Measurements from ENCODE around the gene SLC9C1. TPM values are rescaled to one million over a fixed set of nuclear protein-coding genes. Genes with fewer than 3 reads are reported as not detected.

Gene SLC9C1
- total RNA-seq, 1 experiment from 2014 or later: 0.50 TPM

GRCh38 chr3:112122870-112123269, 171.1 kb downstream of the SLC9C1 start:
- Mint-ChIP-seq H3K36me3 (ENCODE audit: insufficient read depth in 1 of 3, low read depth in 3 of 3) (peaks cover 0 to 7% (median 0%) of the 10 kb centered on the region in 3 experiments; a peak in 3 of 7 replicates), H3K4me3 (no peak overlapping the region), H3K27me3 (ENCODE audit: low read depth) (no peaks in the 10 kb centered on the region), H3K9me3 (no peaks in the 10 kb centered on the region; a peak in 1 of 5 replicates), H3K4me1 (peaks cover 52 to 53% of the 10 kb centered on the region in 2 experiments), H3K27ac (no peak overlapping the region; a peak in 1 of 7 replicates)
- no peaks in the 10 kb centered on the region for H3K23me2 ChIP-seq (ENCODE audit: insufficient read length, low read depth, low read length, poor library complexity, severe bottlenecking)
- H2BK12ac ChIP-seq (ENCODE audit: insufficient read length, low read depth, low read length): no peak overlapping the region
- no peak overlapping the region for H4K8ac ChIP-seq (replicated peaks; ENCODE audit: insufficient read length, low read depth, low read length)
- no peak overlapping the region for H4K5ac ChIP-seq (ENCODE audit: insufficient read length, low read depth, low read length)
- TF ChIP-seq CTCF (conservative IDR thresholded peaks at IDR 0.05): no peak
- no peak overlapping the region for H2BK15ac ChIP-seq (ENCODE audit: low read depth, low read length)
- H2AK5ac ChIP-seq (ENCODE audit: insufficient read length, low read length): no peak overlapping the region
- no peaks in the 10 kb centered on the region for H3K79me1 ChIP-seq (ENCODE audit: insufficient read depth, low read depth, low read length, poor library complexity, severe bottlenecking)
- H4K91ac ChIP-seq (ENCODE audit: insufficient read length, low read depth, low read length): no peak overlapping the region
- H3K4me1 ChIP-seq (ENCODE audit: insufficient read depth, low read length): peaks cover 13% of the 10 kb centered on the region; the same call in 1 of the 2 replicates
- no peak overlapping the region for H3K27ac ChIP-seq (ENCODE audit: insufficient read length, low read depth, low read length)
- no peak for DNase-seq
- H2BK120ac ChIP-seq (ENCODE audit: low read depth, low read length, poor library complexity, severe bottlenecking): no peak overlapping the region
- no peak overlapping the region for H3K4ac ChIP-seq (ENCODE audit: low read depth, low read length)
- H3K27me3 ChIP-seq (ENCODE audit: insufficient read depth, low read length): no peaks in the 10 kb centered on the region
- H3K23ac ChIP-seq (ENCODE audit: insufficient read length, low read depth, low read length): no peak overlapping the region
- no peaks in the 10 kb centered on the region for H3K9me3 ChIP-seq (ENCODE audit: control insufficient read depth, low read depth, low read length)
- no peaks in the 10 kb centered on the region for H4K20me1 ChIP-seq (ENCODE audit: control insufficient read depth, insufficient read depth, insufficient read length)
- no peak overlapping the region for H3K56ac ChIP-seq (ENCODE audit: insufficient read length, low read depth, low read length)
- H3K18ac ChIP-seq (ENCODE audit: insufficient read length, low read depth, low read length): no peak overlapping the region
- no peak overlapping the region for H2AFZ ChIP-seq (ENCODE audit: low read length)
- no peak overlapping the region for H3K4me2 ChIP-seq (ENCODE audit: insufficient read depth, insufficient read length, low read length)
- H2BK20ac ChIP-seq (ENCODE audit: low read depth, low read length, poor library complexity, severe bottlenecking): no peak overlapping the region
- no peak overlapping the region for H3K14ac ChIP-seq (ENCODE audit: insufficient read depth, low read length)
- H3K9ac ChIP-seq (ENCODE audit: extremely low read depth, insufficient read length, low read length): no peak overlapping the region
- no peak overlapping the region for H2BK5ac ChIP-seq (ENCODE audit: insufficient read length, low read length)
- no peak overlapping the region for H3T11ph ChIP-seq (ENCODE audit: low read length)
- no peaks in the 10 kb centered on the region for H3K79me2 ChIP-seq (ENCODE audit: insufficient read depth, low read length)
